Stimulated activated CD4-positive, alpha-beta T cell treated with anti-CD3 and anti-CD28 coated beads, Interleukin-2, amount 100 ng/mL, for 24 hours (primary cell): Measurements from ENCODE around the gene TYMS.

Source experiments
- DNase-seq, 2 donors: peaks; one replicate each; pipeline ENCODE4 v3.0.0-alpha.2; 2020

Gene TYMS

GRCh38 chr18:649341-649740, 8.1 kb upstream of the TYMS start:
- no peak for DNase-seq

GRCh38 chr18:650428-650858, 7.0 kb upstream of the TYMS start:
- no peak for DNase-seq

GRCh38 chr18:652131-652530, 5.3 kb upstream of the TYMS start:
- DNase-seq, result no peak

GRCh38 chr18:653512-653911, 3.9 kb upstream of the TYMS start:
- no peak for DNase-seq

GRCh38 chr18:654601-655000, 2.9 kb upstream of the TYMS start:
- no peak for DNase-seq

DNA sequence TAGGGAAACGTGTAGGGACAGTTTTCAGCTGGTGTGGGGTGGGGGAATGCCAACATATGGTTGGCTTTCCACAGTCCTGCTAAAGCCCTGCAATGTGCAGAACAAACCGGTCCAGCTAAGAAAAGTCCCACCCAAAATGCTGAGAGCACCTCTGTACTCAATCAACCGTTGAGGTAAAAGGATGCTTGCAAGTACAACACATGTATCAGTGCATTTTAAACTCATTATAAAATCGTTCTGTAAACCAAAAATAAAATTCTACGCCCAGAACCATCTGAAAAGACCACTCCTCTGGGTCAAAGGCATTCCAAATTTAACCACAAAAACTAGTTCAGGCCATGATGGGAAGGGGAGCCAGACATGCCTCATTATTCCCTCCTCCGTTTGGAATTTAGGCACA, 2.0 kb upstream of the TYMS start:
- no peak for DNase-seq

DNA sequence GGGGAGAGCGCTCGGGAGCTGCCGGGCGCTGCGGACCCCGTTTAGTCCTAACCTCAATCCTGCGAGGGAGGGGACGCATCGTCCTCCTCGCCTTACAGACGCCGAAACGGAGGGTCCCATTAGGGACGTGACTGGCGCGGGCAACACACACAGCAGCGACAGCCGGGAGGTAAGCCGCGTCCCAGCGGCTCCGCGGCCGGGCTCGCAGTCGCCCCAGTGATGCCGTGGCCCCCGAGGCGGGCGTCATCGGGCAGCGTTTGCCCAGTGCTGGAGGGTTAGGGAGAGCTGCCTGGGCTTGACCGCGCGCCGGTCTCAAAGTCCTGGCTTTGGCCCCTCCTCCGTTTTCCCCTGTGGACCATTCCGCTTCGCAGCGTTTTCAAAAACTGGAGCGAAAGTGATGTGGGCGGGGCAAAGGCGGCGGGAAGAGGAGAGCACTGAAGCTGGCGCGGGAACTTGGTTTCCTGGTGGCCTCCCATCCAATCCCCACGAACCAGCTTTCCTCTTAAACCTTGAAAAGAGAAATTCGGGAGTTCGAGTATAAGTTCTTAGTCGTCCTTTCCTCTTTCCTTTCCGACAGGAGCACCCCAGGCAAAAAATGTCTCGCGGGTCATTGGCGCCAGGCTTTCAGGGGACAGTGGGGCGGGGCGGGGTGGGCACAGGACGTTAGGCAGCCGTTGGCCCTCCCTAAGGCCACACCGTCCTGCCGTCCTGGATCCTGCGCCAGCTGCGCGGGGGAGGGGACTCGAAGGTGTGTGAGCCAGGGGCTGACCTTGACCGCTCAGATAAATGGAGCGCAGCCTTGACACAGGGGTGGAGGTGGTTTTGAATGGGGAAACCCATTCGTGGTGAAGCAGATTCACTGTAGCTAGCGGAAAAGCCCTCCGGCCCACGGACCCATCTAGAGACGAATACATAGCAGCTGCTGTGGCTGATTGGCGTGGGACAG, 821 bp downstream of the TYMS start:
- peak; percentile 66 to 86 for DNase-seq

DNA sequence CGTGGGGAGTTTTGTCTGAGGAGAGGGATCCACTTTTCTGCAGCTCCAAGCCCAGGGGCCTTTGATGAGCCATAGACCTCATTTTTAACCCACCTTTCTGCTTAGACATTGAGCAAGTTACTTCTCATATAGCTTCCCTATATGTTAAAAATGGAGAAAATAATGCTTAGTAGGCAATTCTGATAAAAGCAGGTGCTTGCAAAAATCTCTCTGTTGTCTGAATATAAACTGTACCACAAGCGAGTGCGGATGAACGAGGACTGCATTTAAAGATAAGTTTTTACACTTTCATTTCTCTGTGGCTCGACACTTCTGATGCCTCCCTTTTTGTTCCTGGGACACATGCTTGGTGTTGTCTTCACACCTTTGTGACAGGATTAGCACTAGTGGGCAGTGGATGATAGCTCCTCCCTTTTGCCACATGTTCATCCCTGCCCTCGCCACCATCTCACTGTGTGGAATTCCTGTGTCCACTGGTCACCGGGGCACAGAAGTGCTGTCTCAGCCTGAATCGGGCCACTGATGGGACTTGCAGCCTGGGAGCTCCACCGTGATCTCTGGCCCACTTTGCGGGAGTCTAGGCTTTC, 1.6 kb downstream of the TYMS start:
- DNase-seq, result no peak

DNA sequence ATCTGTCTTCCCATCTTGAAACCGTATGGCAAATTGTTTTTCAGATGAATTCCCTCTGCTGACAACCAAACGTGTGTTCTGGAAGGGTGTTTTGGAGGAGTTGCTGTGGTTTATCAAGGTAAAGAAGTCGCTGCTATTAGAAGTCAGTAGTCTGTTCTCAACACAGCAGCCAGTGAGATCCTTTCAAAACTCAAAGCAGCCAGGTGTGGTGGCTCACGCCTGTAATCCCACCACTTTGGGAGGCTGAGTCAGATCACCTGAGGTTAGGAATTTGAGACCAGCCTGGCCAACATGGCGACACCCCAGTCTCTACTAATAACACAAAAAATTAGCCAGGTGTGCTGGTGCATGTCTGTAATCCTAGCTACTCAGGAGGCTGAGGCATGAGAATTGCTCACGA, 2.1 kb downstream of the TYMS start:
- DNase-seq, result no peak

GRCh38 chr18:662197-662596, 4.7 kb downstream of the TYMS start:
- DNase-seq, result no peak

- no peak for DNase-seq
Measured at GRCh38 chr18:666177-666576, 8.7 kb downstream of the TYMS start.

- DNase-seq, result no peak
Measured at GRCh38 chr18:666628-667027, 9.2 kb downstream of the TYMS start.

GRCh38 chr18:668260-668659, 10.8 kb downstream of the TYMS start:
- no peak for DNase-seq

DNA sequence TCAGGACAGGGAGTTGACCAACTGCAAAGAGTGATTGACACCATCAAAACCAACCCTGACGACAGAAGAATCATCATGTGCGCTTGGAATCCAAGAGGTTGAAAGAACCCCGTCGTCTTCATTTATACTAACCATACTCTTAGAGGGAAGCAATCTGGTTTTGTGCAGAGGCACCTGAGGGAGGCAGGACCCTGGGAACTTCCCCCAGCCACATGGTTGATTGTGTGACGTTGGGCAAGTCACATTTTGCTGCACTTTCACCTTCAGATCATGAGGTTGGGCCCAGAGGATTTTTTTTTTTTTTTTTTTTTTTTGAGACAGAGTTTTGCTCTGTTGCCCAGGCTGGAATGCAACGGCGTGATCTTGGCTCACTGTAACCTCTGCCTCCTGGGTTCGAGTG, 11.6 kb downstream of the TYMS start:
- no peak for DNase-seq

GRCh38 chr18:670522-670921, 13.1 kb downstream of the TYMS start:
- no peak for DNase-seq

DNA sequence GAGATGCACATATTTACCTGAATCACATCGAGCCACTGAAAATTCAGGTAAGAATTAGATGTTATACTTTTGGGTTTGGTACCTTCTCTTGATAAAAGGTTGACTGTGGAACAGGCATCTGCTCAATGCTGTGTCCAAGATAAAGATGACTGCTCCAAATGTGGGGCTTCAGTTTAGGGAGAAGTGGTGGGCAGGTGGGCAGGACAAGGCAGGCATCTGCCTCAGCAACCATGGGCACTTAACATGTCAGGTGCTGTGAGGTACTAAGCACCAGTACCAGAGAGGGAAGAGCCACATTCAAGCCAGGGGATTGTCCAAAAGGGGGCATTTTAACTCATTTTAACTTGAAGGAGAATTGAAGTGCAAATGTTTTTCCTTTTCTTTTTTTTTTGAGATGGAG, 14.0 kb downstream of the TYMS start:
- DNase-seq, result no peak

- no peak for DNase-seq
Measured at GRCh38 chr18:673317-673716, 15.9 kb downstream of the TYMS start.

- no peak for DNase-seq
Measured at GRCh38 chr18:673769-674168, 16.3 kb downstream of the TYMS start.

GRCh38 chr18:675307-675706, 17.9 kb downstream of the TYMS start:
- no peak for DNase-seq

DNA sequence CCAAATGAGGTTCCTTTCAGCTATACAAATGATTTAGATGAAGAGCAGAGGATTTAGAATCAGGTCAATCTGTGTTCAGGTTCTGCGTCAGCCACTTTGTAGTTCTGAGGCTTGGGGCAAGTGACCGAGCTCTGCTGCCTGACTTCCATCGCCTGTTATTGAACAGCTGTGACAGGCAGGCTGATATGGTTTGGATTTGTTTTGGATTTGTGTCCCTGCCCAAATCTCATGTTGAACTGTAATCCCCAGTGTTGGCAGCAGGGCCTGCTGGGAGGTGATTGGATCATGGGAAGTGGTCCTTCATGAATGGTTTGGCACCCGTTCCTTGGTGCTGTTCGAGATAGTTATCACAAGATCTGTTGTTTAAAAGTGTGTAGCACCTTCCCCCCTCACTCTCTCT, 18.6 kb downstream of the TYMS start:
- DNase-seq, result no peak

GRCh38 chr18:676736-677135, 19.3 kb downstream of the TYMS start:
- no peak for DNase-seq

- DNase-seq, result no peak
Measured at GRCh38 chr18:677145-677544, 19.7 kb downstream of the TYMS start.

DNA sequence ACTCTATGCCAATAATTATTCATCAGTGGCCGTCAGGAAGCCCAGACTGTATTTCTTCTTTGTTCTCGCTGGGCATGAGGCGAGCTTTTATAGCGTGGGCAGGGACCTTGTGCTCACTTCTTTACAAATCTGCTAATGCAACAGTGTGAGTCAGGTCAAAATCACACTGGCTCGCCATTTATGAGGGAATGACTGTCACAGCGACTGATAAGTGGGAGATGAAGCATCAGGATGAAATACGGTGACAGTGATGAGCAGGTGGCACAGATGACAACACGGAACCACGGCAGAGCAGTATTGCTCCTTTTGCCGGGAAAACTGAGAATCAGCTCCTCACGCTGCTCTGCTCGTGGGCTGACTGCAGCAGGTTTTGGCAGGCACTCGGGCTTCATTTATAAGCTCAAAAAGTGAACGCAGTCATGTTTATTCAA, 20.5 kb downstream of the TYMS start:
- no peak for DNase-seq

- no peak for DNase-seq
Measured at GRCh38 chr18:678482-679182, 21.2 kb downstream of the TYMS start.
